Muscle of back (tissue), 11 donors: ENCODE measurements around the gene ZNF548. TPM values are rescaled to one million over a fixed set of nuclear protein-coding genes. Genes with fewer than 3 reads are reported as not detected.

ENCODE experiments used
- DNase-seq, 3 donors: peaks; one replicate each; pipeline versions ENCODE4 v3.0.0 to v3.0.0-alpha.2; 2013
- polyA plus RNA-seq, 10 donors: library from polyadenylated mRNA; unstranded; fragments of 120-200 nt; gene quantifications; one replicate each; pipeline ENCODE4 v1.2.1, GENCODE V29; 2013; ENCODE audit not compliant: insufficient read length in 10 of 10

The ZNF548 gene
- polyA plus RNA-seq, 10 donors, result 11.2 to 24.8 (median 16.9) TPM

DNA sequence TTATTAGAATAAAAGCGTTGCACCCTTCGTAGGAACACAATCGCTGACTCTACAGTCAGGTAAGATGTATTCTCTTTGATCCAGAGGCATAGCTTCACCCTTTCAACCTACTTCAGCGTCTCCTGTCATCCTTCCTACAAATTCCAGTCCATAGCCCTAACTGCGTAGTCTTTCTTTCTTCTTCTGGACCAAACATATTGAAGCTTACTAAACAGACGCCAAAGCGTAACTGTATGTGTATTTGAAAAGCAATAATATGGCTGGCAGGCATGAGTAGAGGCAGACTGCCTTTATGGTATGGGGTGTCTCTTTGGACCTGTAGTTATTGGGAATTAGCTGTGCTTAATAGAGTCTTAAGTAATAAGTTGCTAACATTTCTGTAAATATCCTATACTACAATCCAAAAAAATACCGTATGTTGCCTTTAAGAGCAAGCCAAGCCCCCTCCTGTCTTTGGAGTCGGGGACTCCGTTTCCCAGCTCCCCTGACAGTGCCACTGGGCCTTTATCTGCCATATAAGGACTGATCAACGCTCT, 392 bp upstream of the ZNF548 start:
- DNase-seq, result no peak

GRCh38 chr19:57395710-57396109, 6.1 kb downstream of the ZNF548 start:
- DNase-seq, result no peak

DNA sequence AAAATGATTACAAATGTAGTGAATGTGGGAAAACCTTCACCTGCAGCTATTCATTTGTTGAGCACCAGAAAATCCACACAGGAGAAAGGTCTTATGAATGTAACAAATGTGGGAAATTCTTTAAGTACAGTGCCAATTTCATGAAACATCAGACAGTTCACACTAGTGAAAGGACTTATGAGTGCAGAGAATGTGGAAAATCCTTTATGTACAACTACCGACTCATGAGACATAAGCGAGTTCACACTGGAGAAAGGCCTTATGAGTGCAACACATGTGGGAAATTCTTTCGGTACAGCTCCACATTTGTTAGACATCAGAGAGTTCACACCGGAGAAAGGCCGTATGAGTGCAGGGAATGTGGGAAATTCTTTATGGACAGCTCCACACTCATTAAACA, 9.2 kb downstream of the ZNF548 start:
- DNase-seq, result no peak

GRCh38 chr19:57403737-57404563, 14.3 kb downstream of the ZNF548 start:
- no peak for DNase-seq

DNA sequence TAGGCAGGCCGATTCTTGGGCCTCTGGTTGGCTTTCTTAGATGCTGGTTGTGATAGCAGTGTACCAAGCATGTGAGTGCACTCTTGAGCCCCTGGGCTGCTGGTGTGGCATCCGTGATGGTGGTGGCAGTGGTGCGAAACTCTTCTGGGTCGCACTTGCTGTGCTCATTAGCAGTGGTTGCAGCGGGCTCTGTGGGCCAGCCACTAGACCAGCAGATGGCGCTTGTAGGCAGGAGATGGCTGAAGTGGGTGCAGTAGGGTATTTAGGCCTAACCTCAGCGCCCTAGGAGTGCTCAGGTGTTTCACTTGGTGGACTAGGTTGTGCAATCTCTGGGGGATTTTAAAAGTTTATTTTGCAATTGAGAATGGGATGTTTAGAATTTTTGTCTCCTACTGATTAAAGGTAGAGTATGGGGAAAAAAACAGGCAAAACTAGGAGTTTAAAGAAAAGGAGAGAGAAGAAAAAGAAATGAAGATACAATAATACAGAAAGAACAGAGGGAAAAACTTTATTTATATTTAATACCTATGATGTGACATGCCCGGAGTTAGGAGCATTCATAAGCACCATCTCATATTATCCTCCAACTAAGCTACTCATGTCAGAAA, 17.0 kb downstream of the ZNF548 start:
- DNase-seq, result peak; percentile 10 to 69 (median 24)

DNA sequence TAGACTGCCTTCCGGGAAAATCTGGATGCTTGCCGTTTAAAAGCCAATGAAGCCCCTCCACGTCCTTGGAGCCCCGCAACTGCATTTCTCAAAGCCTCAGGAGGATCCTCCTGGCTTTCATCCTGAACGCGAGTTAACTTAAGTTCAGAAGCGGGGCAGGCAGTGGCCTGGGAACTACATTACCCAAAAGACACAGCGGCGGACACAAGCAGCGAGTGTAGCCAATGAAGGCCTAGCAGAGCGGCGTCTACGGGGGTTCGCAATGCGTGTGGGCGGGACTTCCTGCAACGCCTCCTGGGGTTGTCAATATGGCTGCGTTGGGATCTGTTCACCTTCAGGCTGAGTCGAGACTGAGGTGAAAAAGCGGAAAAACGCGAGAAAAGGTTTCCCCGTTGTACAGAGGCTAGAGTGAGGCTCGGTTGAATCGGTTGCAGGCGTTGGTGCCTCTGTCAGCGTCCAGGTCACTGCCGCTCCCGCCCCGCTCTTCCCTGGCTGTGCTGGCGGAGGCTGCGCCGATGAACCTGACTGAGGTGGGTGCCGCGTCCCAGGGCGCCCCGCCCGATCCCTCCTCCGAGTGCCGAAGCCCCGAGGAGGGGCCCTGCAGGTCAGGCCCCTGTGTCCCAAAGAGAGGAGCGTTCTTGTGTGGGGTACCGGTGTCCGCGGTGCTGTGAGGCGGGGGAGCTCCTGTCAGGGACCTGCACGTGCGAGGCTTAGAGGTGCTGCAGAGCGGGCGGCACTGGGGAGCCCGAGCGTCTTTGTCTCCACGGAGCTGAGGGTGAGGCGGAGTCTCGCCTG, 21.4 kb downstream of the ZNF548 start, which contains the start of gene ZNF17:
TSS of gene ZNF17 (plus strand) at position 285 of the 795 bp plus-strand sequence. CDS start 2,455 bp downstream, outside the sequence.
- DNase-seq, result peak; percentile 95 to 98 (median 96)

DNA sequence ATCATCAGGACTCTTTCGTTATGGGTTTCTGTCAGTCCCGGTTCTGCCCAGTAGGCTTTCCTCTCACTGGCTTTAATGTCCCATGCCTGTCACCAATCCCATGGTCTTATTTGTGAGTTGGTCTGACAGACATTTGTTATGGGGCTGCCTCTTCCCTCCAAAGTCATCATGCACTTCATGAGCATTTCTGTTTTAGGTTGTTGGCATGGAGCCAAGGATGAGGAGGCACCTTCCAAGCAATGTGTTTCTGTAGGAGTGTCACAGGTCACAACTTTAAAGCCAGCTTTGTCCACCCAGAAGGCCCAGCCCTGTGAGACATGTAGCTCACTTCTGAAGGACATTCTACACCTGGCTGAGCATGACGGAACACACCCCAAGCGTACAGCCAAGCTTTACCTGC, 29.8 kb downstream of the ZNF548 start:
- no peak for DNase-seq

GRCh38 chr19:57421037-57421436, 31.4 kb downstream of the ZNF548 start:
- no peak for DNase-seq

GRCh38 chr19:57434386-57435061, 44.9 kb downstream of the ZNF548 start:
- no peak for DNase-seq

GRCh38 chr19:57435062-57435978, 45.7 kb downstream of the ZNF548 start, which contains the start of gene ZNF749:
Gene ZNF749 (plus strand): TSS chr19:57435325. CDS start chr19:57435579, 254 bp downstream.
- peak; percentile 98 to 99 (median 99) for DNase-seq

DNA sequence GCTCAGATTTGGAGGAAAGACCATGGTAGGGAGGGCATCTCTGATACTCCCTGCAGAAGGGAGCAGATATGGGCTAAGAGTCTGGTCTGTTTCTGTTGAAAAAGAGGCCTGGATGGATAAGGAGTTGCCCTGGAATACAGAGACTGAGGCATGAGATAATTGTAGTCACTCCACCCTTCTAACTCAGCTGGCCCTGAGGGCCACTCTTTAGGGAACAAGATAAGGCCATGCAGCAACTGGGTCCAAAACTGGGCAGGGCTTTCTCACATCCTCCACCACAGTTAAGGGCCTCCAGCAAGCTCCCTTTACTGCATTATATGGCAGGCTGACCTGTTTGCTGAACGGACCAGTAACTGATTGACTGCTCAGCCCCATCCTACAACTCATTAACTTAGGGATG, 46.8 kb downstream of the ZNF548 start:
- DNase-seq, result no peak

DNA sequence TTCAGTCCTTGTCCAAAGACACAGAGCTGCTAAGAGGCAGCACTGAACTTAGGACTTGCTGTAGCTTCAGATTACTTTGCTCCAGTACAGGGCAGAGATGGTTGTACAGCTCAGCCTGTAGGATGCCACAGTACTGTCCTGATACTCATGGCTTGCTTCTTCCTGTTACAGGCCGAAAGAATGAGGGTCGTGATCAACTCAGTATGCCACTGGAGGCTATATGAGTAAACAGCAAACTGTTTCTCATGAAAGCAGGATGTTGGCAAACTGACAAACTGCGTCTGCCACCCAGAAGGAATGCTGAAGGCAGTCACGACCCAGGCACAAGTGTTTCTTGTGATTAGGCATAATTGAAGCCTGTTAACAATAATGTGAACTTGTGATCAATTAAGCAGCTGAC, 48.3 kb downstream of the ZNF548 start:
- DNase-seq, result no peak

DNA sequence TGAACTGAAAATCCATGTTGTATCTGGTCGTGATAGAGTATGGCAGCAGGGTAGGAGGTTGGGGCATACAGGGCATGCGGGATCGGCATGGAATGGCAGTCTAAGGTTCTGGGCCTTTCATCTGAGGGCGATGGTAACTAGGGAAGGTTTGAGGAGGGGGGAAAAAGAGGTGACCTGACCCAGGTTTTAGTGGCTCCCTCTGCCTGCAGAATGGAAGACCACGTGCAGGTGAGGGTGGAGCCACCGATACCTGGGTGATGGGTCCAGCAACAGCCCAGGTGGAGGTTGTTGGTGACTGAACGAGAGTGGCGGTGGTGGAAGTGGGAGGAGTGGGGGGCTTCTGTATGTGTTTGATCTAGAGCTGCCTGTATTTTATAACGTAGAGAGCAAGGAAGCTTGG, 49.3 kb downstream of the ZNF548 start:
- no peak for DNase-seq

DNA sequence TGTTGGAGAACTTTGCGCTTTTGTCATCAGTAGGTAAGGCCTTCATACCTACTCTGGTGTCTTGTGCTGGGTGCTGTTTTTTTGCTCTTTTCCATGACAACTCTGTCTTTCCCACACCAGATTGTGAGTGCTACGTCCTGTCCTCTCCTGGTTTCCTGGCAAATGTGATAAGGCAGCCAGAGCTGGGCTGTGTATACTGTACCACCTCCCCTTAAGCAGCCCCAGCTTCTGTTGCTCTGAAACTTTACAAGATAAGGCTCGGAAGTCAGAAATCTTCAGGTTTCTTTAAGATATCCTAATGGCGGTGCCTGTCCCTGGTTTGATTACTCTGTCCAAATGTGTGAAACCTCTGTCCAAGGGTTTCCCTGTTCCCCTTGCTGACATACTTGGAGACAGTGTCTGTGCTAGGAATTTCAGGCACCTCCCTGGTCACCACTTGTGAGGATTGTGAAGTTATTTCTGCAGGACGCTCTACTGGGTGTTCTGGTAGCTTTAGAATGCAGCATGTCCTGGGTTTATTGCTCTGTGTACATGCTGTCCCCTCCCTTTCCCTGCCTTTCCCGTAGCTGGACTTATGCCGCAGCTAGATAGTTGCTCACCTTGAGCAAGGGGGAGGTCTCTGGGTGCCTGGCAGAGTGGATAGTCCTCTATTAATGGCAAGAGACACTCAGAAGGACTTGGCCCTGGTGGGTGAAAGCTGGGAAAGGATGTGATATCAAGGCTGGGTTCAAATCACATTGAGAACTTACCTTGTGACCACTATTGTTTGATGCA, 52.5 kb downstream of the ZNF548 start:
- DNase-seq, result no peak

- no peak for DNase-seq
These were observed 53.6 kb downstream of the ZNF548 start for GRCh38 chr19:57443121-57443696.

DNA sequence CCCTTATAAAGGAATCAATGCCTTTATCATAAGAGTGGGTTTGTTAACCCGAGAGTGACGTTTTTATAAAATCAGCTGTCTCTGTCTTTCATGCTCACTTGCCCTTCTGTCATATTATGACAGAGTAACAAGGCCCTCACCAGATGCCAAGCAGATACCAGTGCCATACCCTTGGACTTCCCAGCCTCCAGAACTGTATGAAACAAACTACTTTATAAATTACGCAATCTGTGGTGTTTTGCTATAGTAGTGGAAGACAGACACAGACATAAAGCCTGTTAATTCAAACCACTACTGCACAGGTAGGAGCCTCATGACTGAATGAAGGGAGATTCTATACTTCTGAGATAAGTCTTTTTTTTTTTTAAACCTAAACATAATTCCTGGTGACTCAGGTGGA, 62.7 kb downstream of the ZNF548 start:
- no peak for DNase-seq
